ENCODE data around the gene KNOP1.

Gene KNOP1

DNA sequence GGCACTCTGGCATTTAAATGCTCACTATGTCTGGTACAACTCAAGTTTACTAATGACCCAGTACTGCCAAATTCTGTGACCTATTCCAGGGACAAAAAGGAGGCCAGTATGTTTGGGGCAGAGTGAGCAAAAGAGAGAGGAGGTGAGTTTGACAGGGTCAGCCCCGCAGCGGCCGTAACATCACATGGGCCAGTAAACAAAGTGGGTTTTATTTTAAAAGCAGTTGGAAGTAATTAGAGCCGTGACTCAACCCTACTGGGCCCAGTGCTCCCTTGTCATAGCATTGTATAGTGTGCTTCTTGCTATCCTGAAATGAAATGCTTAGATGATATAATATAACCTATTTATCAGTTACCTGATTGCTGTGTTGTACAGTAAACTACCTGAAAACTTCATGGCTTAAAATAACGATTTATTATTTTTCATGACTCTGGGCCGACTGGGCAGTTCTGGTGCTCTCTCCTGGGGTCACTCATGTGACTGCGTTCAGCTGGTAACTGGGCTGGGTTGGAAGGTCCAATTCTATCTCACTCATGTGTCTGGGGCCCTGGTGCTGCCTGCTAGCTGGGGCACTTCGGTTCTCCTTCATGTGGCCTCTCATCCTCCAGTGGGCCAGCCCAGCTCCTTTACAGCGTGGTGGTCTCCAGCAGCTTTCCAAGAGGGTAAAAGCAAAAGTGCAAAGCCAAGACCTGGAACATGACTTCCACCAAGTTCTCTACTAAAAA is 27.4 kb upstream of the KNOP1 start:
- Histone ChIP-seq H3F3A (ENCODE audit: control insufficient read depth, insufficient read depth) (no peaks in the 10 kb centered on the region), H4K20me1 (ENCODE audit: control insufficient read depth, insufficient read depth, low read depth, low read length) (no peaks in the 10 kb centered on the region), H3K79me2 (ENCODE audit: control insufficient read depth, low read length) (no peaks in the 10 kb centered on the region), H3K27ac (ENCODE audit: low read depth, low read length) (no peak overlapping the region), H3K4me2 (ENCODE audit: low read length) (no peak overlapping the region), H3K4me3 (ENCODE audit: low read length) (no peak overlapping the region), H3K9me3 (ENCODE audit: control insufficient read depth, insufficient read depth, low read length) (no peaks in the 10 kb centered on the region), H3K27me3 (ENCODE audit: control insufficient read depth, low read length) (no peaks in the 10 kb centered on the region), H3K9me2 (replicated peaks; ENCODE audit: control insufficient read depth, low read length) (no peaks in the 10 kb centered on the region), H3K36me3 (ENCODE audit: control insufficient read depth, low read length) (no peaks in the 10 kb centered on the region), H3K4me1 (ENCODE audit: control insufficient read depth, low read length) (no peaks in the 10 kb centered on the region)
- TF ChIP-seq, protein P1, sequence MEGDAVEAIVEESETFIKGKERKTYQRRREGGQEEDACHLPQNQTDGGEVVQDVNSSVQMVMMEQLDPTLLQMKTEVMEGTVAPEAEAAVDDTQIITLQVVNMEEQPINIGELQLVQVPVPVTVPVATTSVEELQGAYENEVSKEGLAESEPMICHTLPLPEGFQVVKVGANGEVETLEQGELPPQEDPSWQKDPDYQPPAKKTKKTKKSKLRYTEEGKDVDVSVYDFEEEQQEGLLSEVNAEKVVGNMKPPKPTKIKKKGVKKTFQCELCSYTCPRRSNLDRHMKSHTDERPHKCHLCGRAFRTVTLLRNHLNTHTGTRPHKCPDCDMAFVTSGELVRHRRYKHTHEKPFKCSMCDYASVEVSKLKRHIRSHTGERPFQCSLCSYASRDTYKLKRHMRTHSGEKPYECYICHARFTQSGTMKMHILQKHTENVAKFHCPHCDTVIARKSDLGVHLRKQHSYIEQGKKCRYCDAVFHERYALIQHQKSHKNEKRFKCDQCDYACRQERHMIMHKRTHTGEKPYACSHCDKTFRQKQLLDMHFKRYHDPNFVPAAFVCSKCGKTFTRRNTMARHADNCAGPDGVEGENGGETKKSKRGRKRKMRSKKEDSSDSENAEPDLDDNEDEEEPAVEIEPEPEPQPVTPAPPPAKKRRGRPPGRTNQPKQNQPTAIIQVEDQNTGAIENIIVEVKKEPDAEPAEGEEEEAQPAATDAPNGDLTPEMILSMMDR (IDR thresholded peaks at IDR 0.05; ENCODE audit: low read depth, low read length, poor library complexity, severe bottlenecking) = no peak
- TF ChIP-seq EZH2phosphoT487 (IDR thresholded peaks at IDR 0.05; ENCODE audit: borderline replicate concordance, low read length) = no peak

DNA sequence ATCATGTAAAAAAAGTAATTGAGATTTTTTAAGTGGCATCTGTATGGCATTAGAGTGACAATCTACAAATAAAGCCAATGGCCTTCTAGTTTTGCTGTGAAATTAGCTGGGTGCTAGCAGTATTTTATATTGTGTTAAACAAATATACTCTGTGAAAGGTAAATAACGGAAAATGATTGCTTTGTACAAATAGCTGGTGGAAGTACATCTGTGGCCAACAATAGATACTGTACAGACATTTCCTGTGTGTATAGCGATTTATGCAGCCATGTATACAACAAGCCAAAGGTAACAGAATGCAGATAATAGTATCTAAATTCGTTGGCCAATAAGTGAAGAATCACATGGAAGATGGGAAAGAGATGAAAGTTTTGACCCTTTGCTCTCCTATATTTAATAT is 26.6 kb upstream of the KNOP1 start:
- H3K4me1 ChIP-seq (ENCODE audit: control insufficient read depth, low read length) = no peaks in the 10 kb centered on the region
- H3K36me3 ChIP-seq (ENCODE audit: control insufficient read depth, low read length) = no peaks in the 10 kb centered on the region
- TF ChIP-seq EZH2phosphoT487 (IDR thresholded peaks at IDR 0.05; ENCODE audit: borderline replicate concordance, low read length) = no peak
- TF ChIP-seq, protein P1 (IDR thresholded peaks at IDR 0.05; ENCODE audit: low read depth, low read length, poor library complexity, severe bottlenecking) = no peak
- no peak overlapping the region for H3K27ac ChIP-seq (ENCODE audit: low read depth, low read length)
- H3F3A ChIP-seq (ENCODE audit: control insufficient read depth, insufficient read depth) = no peaks in the 10 kb centered on the region
- no peaks in the 10 kb centered on the region for H3K27me3 ChIP-seq (ENCODE audit: control insufficient read depth, low read length)
- no peak overlapping the region for H3K4me2 ChIP-seq (ENCODE audit: low read length)
- no peaks in the 10 kb centered on the region for H3K79me2 ChIP-seq (ENCODE audit: control insufficient read depth, low read length)
- no peak overlapping the region for H3K4me3 ChIP-seq (ENCODE audit: low read length)
- H3K9me3 ChIP-seq (ENCODE audit: control insufficient read depth, insufficient read depth, low read length) = no peaks in the 10 kb centered on the region
- H4K20me1 ChIP-seq (ENCODE audit: control insufficient read depth, insufficient read depth, low read depth, low read length) = no peaks in the 10 kb centered on the region
- H3K9me2 ChIP-seq (replicated peaks; ENCODE audit: control insufficient read depth, low read length) = no peaks in the 10 kb centered on the region

DNA sequence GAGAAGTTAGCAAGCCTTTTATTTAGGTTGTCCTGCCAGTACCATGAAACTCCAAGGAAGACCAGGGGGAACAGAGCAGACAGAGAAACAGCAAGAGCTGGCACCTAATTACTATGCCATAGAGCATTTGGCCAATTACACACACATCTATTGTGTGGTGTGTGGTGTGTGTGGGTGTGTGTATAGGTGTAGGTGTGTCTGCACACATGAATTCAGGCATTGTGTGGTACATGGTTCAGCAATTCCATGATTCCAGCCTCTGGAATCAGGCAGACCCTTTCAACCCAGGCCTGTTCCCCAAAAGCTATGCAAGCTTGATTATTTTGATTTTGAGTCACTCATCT is 25.8 kb upstream of the KNOP1 start:
- H4K20me1 ChIP-seq (ENCODE audit: control insufficient read depth, insufficient read depth, low read depth, low read length) = no peaks in the 10 kb centered on the region
- H3F3A ChIP-seq (ENCODE audit: control insufficient read depth, insufficient read depth) = no peaks in the 10 kb centered on the region
- H3K4me1 ChIP-seq (ENCODE audit: control insufficient read depth, low read length) = no peaks in the 10 kb centered on the region
- no peaks in the 10 kb centered on the region for H3K27me3 ChIP-seq (ENCODE audit: control insufficient read depth, low read length)
- no peaks in the 10 kb centered on the region for H3K36me3 ChIP-seq (ENCODE audit: control insufficient read depth, low read length)
- no peak overlapping the region for H3K27ac ChIP-seq (ENCODE audit: low read depth, low read length)
- H3K79me2 ChIP-seq (ENCODE audit: control insufficient read depth, low read length) = no peaks in the 10 kb centered on the region
- no peaks in the 10 kb centered on the region for H3K9me3 ChIP-seq (ENCODE audit: control insufficient read depth, insufficient read depth, low read length)
- H3K4me2 ChIP-seq (ENCODE audit: low read length) = no peak overlapping the region
- no peaks in the 10 kb centered on the region for H3K9me2 ChIP-seq (replicated peaks; ENCODE audit: control insufficient read depth, low read length)
- no peak for TF ChIP-seq EZH2phosphoT487 (IDR thresholded peaks at IDR 0.05; ENCODE audit: borderline replicate concordance, low read length)
- TF ChIP-seq, protein P1 (IDR thresholded peaks at IDR 0.05; ENCODE audit: low read depth, low read length, poor library complexity, severe bottlenecking) = no peak
- H3K4me3 ChIP-seq (ENCODE audit: low read length) = no peak overlapping the region

Data from DOHH2 (cell line).